ENCODE results near the gene HRH2.

GRCh38 chr5:175649967-175650366, 7.9 kb upstream of the HRH2 start:
- no peak for TF ChIP-seq EZH2 (IDR thresholded peaks at IDR 0.05; ENCODE audit: borderline replicate concordance, low read length)
- TF ChIP-seq CTCF (IDR thresholded peaks at IDR 0.05; ENCODE audit: low read length): no peak

Measured in OCI-LY1 (cell line).